ENCODE data around the gene PCNX4. TPM values are rescaled to one million over a fixed set of nuclear protein-coding genes. Genes with fewer than 3 reads are reported as not detected.

Gene PCNX4
- total RNA-seq, 4 donors from 2014 or later, result 52.2 to 74.7 (median 62.9) TPM

- Histone ChIP-seq H3K27me3 (no peaks in the 10 kb centered on the region), H3K9me3 (no peaks in the 10 kb centered on the region), H3K36me3 (no peaks in the 10 kb centered on the region), H3K4me1 (peaks cover 0 to 15% (median 3%) of the 10 kb centered on the region in 4 donors), H3K4me3 (no peak overlapping the region), H3K27ac (no peak overlapping the region)
- TF ChIP-seq EP300 (IDR thresholded peaks at IDR 0.05) (no peak), CTCF (IDR thresholded peaks at IDR 0.05) (no peak), POLR2A (IDR thresholded peaks at IDR 0.05) (no peak)
- DNase-seq (ENCODE audit: low spot score in 2 of 2), result no peak
- 86 to 93% methylated on average over 4 of the region's 4 CpGs for WGBS, 2 donors
These were observed 79.2 kb downstream of the PCNX4 start for GRCh38 chr14:60170948-60171347.

DNA sequence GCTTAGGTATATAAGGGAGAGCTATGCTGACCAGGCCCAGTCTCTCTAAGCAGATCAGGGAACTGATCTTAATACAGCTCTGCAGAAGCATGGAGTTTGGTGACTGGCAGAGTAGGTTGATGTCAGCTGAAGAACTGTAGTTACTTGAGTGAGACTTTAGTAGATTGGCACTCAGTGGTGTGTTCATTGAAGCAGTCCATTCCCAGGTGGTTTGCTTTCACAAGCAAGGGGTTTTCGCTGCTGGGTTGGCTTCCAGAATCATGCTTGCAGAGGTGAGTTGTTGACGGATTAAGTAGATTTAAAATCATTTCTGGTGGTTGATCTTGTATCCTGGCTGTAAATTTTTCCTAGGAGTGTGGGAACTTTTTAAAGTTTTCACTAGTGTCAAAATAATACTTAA lies 80.0 kb downstream of the PCNX4 start:
- H3K9me3 ChIP-seq, result no peaks in the 10 kb centered on the region
- H3K27me3 ChIP-seq, result no peaks in the 10 kb centered on the region
- TF ChIP-seq POLR2A (IDR thresholded peaks at IDR 0.05), result no peak
- no peak for TF ChIP-seq EP300 (IDR thresholded peaks at IDR 0.05)
- no peak for TF ChIP-seq CTCF (IDR thresholded peaks at IDR 0.05)
- H3K27ac ChIP-seq, result no peak overlapping the region
- WGBS, 2 donors, result 85 to 96% methylated on average over 2 of the region's 2 CpGs
- H3K4me1 ChIP-seq, result peaks cover 0 to 7% (median 0%) of the 10 kb centered on the region in 4 donors
- no peaks in the 10 kb centered on the region for H3K36me3 ChIP-seq
- DNase-seq (ENCODE audit: low spot score in 2 of 2), result no peak
- no peak overlapping the region for H3K4me3 ChIP-seq

GRCh38 chr14:60174352-60175254 lies 82.9 kb downstream of the PCNX4 start:
- Histone ChIP-seq H3K4me1 (no peaks in the 10 kb centered on the region), H3K36me3 (no peaks in the 10 kb centered on the region), H3K27ac (no peak overlapping the region), H3K27me3 (no peaks in the 10 kb centered on the region), H3K9me3 (peaks cover 0 to 6% (median 0%) of the 10 kb centered on the region in 4 donors), H3K4me3 (no peak overlapping the region)
- 81 to 84% methylated on average over 11 of the region's 11 CpGs for whole genome bisulfite sequencing, 2 donors
- TF ChIP-seq CTCF (IDR thresholded peaks at IDR 0.05) (no peak), POLR2A (IDR thresholded peaks at IDR 0.05) (no peak), EP300 (IDR thresholded peaks at IDR 0.05) (no peak)
- DNase-seq (ENCODE audit: low spot score in 2 of 2), result no peak

DNA sequence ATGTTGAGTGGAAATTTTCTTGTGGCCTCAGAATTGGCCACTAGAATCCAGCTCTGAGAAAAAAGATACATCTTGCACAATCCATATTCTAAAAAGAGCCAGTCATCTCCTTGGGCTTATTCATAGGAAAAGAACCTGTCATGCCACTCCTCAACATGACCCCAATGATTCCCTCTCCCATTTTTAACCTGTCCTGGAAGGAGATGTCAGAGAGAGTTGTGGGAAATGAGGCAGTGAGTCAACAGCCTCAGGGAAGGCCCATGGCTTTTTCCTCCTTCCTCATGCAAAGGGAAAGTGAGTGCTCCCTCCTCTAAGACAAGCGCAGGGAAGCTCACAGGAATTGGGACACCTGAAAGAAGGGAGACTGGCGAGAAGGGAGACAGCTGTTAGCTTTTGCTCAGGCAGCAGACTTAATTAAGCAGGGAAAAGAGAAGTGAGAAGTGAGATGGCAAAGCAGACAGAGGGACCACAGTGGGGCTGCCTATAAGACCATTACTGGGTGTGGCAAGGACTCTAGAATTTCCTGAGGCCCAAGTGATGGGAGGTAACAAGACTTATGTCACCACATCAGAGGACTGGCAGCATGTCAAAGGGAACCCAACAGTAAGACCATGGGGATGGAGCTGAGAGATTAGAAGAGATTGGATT lies 83.7 kb downstream of the PCNX4 start:
- Histone ChIP-seq H3K9me3 (peaks cover 0 to 6% (median 0%) of the 10 kb centered on the region in 4 donors), H3K36me3 (no peaks in the 10 kb centered on the region), H3K27me3 (no peaks in the 10 kb centered on the region), H3K27ac (no peak overlapping the region), H3K4me3 (no peak overlapping the region), H3K4me1 (no peaks in the 10 kb centered on the region)
- no peak for TF ChIP-seq EP300 (IDR thresholded peaks at IDR 0.05)
- TF ChIP-seq POLR2A (IDR thresholded peaks at IDR 0.05), result no peak
- TF ChIP-seq CTCF (IDR thresholded peaks at IDR 0.05), result no peak
- no peak for DNase-seq (ENCODE audit: low spot score in 2 of 2)
- 79 to 86% methylated on average over 2 of the region's 2 CpGs for WGBS, 2 donors

DNA sequence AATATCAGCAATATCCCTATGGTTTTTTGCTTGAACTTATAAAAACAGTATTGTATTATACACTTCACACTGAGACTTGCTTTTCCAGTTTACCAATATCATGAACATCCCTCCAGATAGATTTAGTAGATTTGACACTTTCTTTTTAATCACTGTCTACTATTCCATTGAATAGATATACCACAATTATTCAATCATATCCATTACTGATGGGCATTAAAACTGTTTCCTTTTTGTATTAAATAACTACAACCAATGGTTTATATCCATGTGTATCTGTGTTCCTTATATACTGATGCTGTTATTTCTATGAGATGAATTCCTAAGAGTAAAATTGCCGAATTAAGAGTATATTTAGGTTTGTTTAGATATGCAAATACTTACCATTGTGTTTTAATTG lies 86.4 kb downstream of the PCNX4 start:
- Histone ChIP-seq H3K9me3 (peaks cover 0 to 6% (median 0%) of the 10 kb centered on the region in 4 donors), H3K4me1 (peaks cover 0 to under 1% (median 0%) of the 10 kb centered on the region in 4 donors), H3K4me3 (no peak overlapping the region), H3K27ac (no peak overlapping the region), H3K27me3 (no peaks in the 10 kb centered on the region), H3K36me3 (no peaks in the 10 kb centered on the region)
- no peak for DNase-seq (ENCODE audit: low spot score in 2 of 2)
- 94 to 98% methylated on average over 1 of the region's 1 CpG for WGBS, 2 donors
- no peak for TF ChIP-seq CTCF (IDR thresholded peaks at IDR 0.05)
- TF ChIP-seq EP300 (IDR thresholded peaks at IDR 0.05), result no peak
- no peak for TF ChIP-seq POLR2A (IDR thresholded peaks at IDR 0.05)

Data from tibial nerve (tissue), 4 donors.